Osteoblast (primary cell): Measurements from ENCODE around the gene NUDT14. TPM values are rescaled to one million over a fixed set of nuclear protein-coding genes. Genes with fewer than 3 reads are reported as not detected.

Experiments used
- DNase-seq: peaks from one replicate; pipeline ENCODE4 v3.0.0; 2011; ENCODE audit warnings: low spot score, mixed read lengths; ENCODE audit not compliant: insufficient read length; ENCODE audit errors: missing footprints
- H2AFZ ChIP-seq: 2 replicates; pipeline ENCODE4 v1.6.0; 2011; ENCODE audit warnings: mild to moderate bottlenecking, low read length
- H3K27ac ChIP-seq: 2 replicates; pipeline ENCODE4 v1.5.1; 2011; ENCODE audit warnings: mild to moderate bottlenecking, low read depth, low read length, moderate library complexity
- H3K27me3 ChIP-seq: 2 replicates; pipeline ENCODE4 v1.6.0; 2012; ENCODE audit warnings: mild to moderate bottlenecking, control low read depth, inconsistent platforms, low read length, moderate library complexity; ENCODE audit not compliant: insufficient read depth
- H3K36me3 ChIP-seq: 2 replicates; pipeline ENCODE4 v1.5.1; 2011; ENCODE audit warnings: mild to moderate bottlenecking, low read length, control low read depth, moderate library complexity; ENCODE audit not compliant: insufficient read depth
- H3K4me1 ChIP-seq: 2 replicates; pipeline ENCODE4 v1.5.1; 2011; ENCODE audit warnings: mild to moderate bottlenecking, low read length, control low read depth, moderate library complexity; ENCODE audit not compliant: insufficient read depth
- H3K4me2 ChIP-seq: 2 replicates; pipeline ENCODE4 v1.6.0; 2011; ENCODE audit warnings: mild to moderate bottlenecking, low read length; ENCODE audit not compliant: insufficient read depth
- H3K4me3 ChIP-seq: fragments of 200-600 bp; sonication (generic); 3 replicates; pipeline ENCODE4 v1.5.1; 2012; ENCODE audit warnings: mild to moderate bottlenecking, low read length, inconsistent platforms; ENCODE audit not compliant: insufficient read depth
- H3K79me2 ChIP-seq: 2 replicates; pipeline ENCODE4 v1.6.0; 2012; ENCODE audit warnings: mild to moderate bottlenecking, low read length, control low read depth, inconsistent platforms; ENCODE audit not compliant: insufficient read depth
- H3K9me3 ChIP-seq: 2 replicates; pipeline ENCODE4 v1.5.1; 2011; ENCODE audit warnings: low read depth, low read length, control low read depth
- H4K20me1 ChIP-seq: 2 replicates; pipeline ENCODE4 v1.6.0; 2012; ENCODE audit warnings: mild to moderate bottlenecking, low read length, control low read depth; ENCODE audit not compliant: insufficient read depth
- total RNA-seq: library from RNA; depleted of rRNA; stranded (reverse); fragments of >200 nt; gene quantifications from 2 replicates; pipeline ENCODE4 v1.2.3, GENCODE V29; 2012
- TF ChIP-seq, protein P1 (sequence below): IDR thresholded peaks from 2 replicates; pipeline ENCODE4 v1.5.1; 2011; ENCODE audit warnings: mild to moderate bottlenecking, low read depth, low read length, moderate library complexity; ENCODE audit errors: extremely low read depth

The NUDT14 gene
- total RNA-seq, 1 donor = 15.9 TPM

DNA sequence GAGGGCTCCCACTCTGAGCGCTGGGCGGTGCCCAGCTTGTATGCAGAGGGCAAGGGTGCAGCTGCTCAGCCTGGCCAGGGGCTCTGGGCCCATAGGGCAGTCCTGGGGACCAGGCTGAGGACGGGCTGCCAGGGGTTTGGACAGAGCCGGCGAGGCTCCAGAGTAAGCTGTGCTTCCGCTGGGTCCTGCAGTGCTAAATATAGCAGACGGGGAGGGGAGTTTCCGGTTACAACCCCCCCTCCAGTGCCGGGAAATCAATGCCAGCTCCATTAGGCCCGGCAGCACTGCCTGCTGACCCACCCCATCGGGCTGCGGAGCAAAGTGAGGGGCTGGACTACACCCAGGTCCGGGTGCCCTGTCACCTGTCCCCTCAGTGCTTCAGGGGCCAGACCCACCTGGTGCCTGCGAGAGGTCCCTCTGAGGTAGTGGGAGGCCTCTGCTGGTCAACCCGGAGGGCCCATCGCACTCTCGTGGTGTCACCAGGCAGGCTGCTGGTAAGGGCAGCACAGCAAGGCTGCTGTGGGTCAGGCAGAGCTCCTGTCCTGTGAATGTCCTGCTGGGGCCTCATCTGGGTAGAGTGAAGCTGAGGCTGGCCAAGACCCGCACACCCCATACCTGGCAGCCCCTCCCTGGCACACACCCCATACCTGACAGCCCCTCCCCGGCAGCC, 10.0 kb downstream of the NUDT14 start:
- Histone ChIP-seq H4K20me1 (no peaks in the 10 kb centered on the region), H3K4me1 (no peaks in the 10 kb centered on the region), H3K4me2 (no peak overlapping the region), H3K27ac (no peak overlapping the region), H3K4me3 (no peak overlapping the region), H3K79me2 (no peaks in the 10 kb centered on the region), H3K36me3 (no peaks in the 10 kb centered on the region), H3K9me3 (no peaks in the 10 kb centered on the region), H3K27me3 (peaks cover 21% of the 10 kb centered on the region), H2AFZ (no peak overlapping the region)
- DNase-seq = no peak
- TF ChIP-seq, protein P1, sequence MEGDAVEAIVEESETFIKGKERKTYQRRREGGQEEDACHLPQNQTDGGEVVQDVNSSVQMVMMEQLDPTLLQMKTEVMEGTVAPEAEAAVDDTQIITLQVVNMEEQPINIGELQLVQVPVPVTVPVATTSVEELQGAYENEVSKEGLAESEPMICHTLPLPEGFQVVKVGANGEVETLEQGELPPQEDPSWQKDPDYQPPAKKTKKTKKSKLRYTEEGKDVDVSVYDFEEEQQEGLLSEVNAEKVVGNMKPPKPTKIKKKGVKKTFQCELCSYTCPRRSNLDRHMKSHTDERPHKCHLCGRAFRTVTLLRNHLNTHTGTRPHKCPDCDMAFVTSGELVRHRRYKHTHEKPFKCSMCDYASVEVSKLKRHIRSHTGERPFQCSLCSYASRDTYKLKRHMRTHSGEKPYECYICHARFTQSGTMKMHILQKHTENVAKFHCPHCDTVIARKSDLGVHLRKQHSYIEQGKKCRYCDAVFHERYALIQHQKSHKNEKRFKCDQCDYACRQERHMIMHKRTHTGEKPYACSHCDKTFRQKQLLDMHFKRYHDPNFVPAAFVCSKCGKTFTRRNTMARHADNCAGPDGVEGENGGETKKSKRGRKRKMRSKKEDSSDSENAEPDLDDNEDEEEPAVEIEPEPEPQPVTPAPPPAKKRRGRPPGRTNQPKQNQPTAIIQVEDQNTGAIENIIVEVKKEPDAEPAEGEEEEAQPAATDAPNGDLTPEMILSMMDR = no peak

- H3K4me1 ChIP-seq = no peaks in the 10 kb centered on the region
- DNase-seq = no peak
- H3K79me2 ChIP-seq = no peaks in the 10 kb centered on the region
- no peaks in the 10 kb centered on the region for H3K36me3 ChIP-seq
- TF ChIP-seq, protein P1 = no peak
- H4K20me1 ChIP-seq = no peaks in the 10 kb centered on the region
- no peaks in the 10 kb centered on the region for H3K9me3 ChIP-seq
- no peak overlapping the region for H3K4me2 ChIP-seq
- no peak overlapping the region for H3K4me3 ChIP-seq
- no peak overlapping the region for H3K27ac ChIP-seq
- H3K27me3 ChIP-seq = peaks cover 21% of the 10 kb centered on the region
- no peak overlapping the region for H2AFZ ChIP-seq
Measured at GRCh38 chr14:105169776-105170655, 11.1 kb downstream of the NUDT14 start.

GRCh38 chr14:105168979-105169507, 12.1 kb downstream of the NUDT14 start:
- Histone ChIP-seq H3K4me1 (no peaks in the 10 kb centered on the region), H3K79me2 (no peaks in the 10 kb centered on the region), H3K27me3 (peaks cover 21% of the 10 kb centered on the region), H3K27ac (no peak overlapping the region), H3K9me3 (no peaks in the 10 kb centered on the region), H3K4me3 (no peak overlapping the region), H3K4me2 (no peak overlapping the region), H3K36me3 (no peaks in the 10 kb centered on the region), H2AFZ (no peak overlapping the region), H4K20me1 (no peaks in the 10 kb centered on the region)
- TF ChIP-seq, protein P1 = no peak
- DNase-seq = no peak

- Histone ChIP-seq H3K4me1 (no peaks in the 10 kb centered on the region), H3K27me3 (peaks cover 21% of the 10 kb centered on the region), H3K4me2 (no peak within 1 kb of the TSS), H3K79me2 (no peaks in the 10 kb centered on the region), H4K20me1 (no peaks in the 10 kb centered on the region), H3K4me3 (no peak within 1 kb of the TSS), H2AFZ (no peak within 1 kb of the TSS), H3K9me3 (no peaks in the 10 kb centered on the region), H3K36me3 (no peaks in the 10 kb centered on the region), H3K27ac (no peak within 1 kb of the TSS)
- DNase-seq = no peak
- TF ChIP-seq, protein P1 = no peak
Measured at GRCh38 chr14:105168496-105168978, 12.6 kb downstream of the NUDT14 start, which contains the start of gene JAG2. Gene JAG2, minus strand, starts transcription at chr14:105168776. Its CDS starts 356 bp downstream, at chr14:105168420.
